GM12878 (cell line): ENCODE measurements around the gene ZNF48. TPM values are rescaled to one million over a fixed set of nuclear protein-coding genes. Genes with fewer than 3 reads are reported as not detected.

Experiments used
- ATAC-seq: fragments of 200-7000 bp; cut with Tn5 transposase; 3 replicates; pipeline ENCODE4 v1.9.1; 2020; ENCODE audit warnings: mild to moderate bottlenecking, moderate library complexity
- BruUV-seq: library from RNA; stranded (reverse); fragments of 400-500 nt; replicated peaks from 2 replicates; lab custom pipeline; 2021; lab: Mats Ljungman, UMichigan
- CTCF ChIA-PET: fragments of 300-600 bp; sonication (Branson Sonifier 250); formaldehyde crosslinking; extraction: SDS; loops from one replicate; lab custom pipeline; 2021; ENCODE audit warnings: inconsistent platforms; lab: Yijun Ruan, JAX
- POLR2A ChIA-PET: fragments of 350-600 bp; formaldehyde crosslinking; extraction: SDS; loops from one replicate; lab custom pipeline; 2021; ENCODE audit warnings: inconsistent platforms; lab: Charles Lee
- RAD21 ChIA-PET: fragments of 300-600 bp; sonication (Branson Sonifier 250); formaldehyde crosslinking; loops from one replicate; lab custom pipeline; 2023; ENCODE audit warnings: antibody characterized with exemption; ENCODE audit not compliant: unreplicated experiment; lab: Charles Lee
- SMC1A ChIA-PET: fragments of 300-600 bp; sonication (Branson Sonifier 250); formaldehyde crosslinking; loops from one replicate; lab custom pipeline; 2023; ENCODE audit not compliant: unreplicated experiment, uncharacterized antibody; lab: Charles Lee
- DNase-seq: peaks from one replicate; pipeline ENCODE4 v3.0.0-alpha.2; 2011; ENCODE audit warnings: low read depth, low spot score
- FAIRE-seq: peaks from 3 replicates; lab custom pipeline; 2011; peaks lifted over from hg19 to GRCh38; lab: Jason Lieb, UNC
- H2AFZ ChIP-seq: 2 replicates; pipeline ENCODE4 v1.6.0; 2011; ENCODE audit warnings: low read depth, low read length, control low read depth; ENCODE audit not compliant: control insufficient read depth
- H3K27ac ChIP-seq: 2 replicates; pipeline ENCODE4 v1.5.1; 2011; ENCODE audit warnings: control low read depth; ENCODE audit not compliant: control insufficient read depth, insufficient read depth
- H3K27me3 ChIP-seq, 2 experiments: replicated peaks in 1 of 2; 2 replicates each; pipeline versions ENCODE4 v1.6.0 to v1.6.1; 2011; ENCODE audit warnings: low read length in 1 of 2; ENCODE audit not compliant: control insufficient read depth in 2 of 2, insufficient read depth in 2 of 2
- H3K36me3 ChIP-seq, 2 experiments: 2 replicates each; pipeline ENCODE4 v1.5.1; 2011; ENCODE audit warnings: low read length in 1 of 2; ENCODE audit not compliant: control insufficient read depth in 2 of 2, insufficient read depth in 2 of 2
- H3K4me1 ChIP-seq: 2 replicates; pipeline ENCODE4 v1.6.1; 2011; ENCODE audit warnings: mild to moderate bottlenecking, low read length, moderate library complexity, mixed read lengths; ENCODE audit not compliant: control insufficient read depth, insufficient read depth
- H3K4me2 ChIP-seq: 2 replicates; pipeline ENCODE4 v1.6.0; 2011; ENCODE audit warnings: control low read depth; ENCODE audit not compliant: control insufficient read depth, insufficient read depth
- H3K4me3 ChIP-seq: fragments of 200-600 bp; sonication (generic); 2 replicates; pipeline ENCODE4 v1.5.1; 2016
- H3K79me2 ChIP-seq: 2 replicates; pipeline ENCODE4 v1.6.0; 2011; ENCODE audit warnings: low read length; ENCODE audit not compliant: control insufficient read depth, insufficient read depth
- H3K9ac ChIP-seq: 2 replicates; pipeline ENCODE4 v1.8.0; 2011; ENCODE audit warnings: low read length, control low read depth, mixed read lengths; ENCODE audit not compliant: control insufficient read depth, insufficient read depth
- H3K9me3 ChIP-seq: replicated peaks from 3 replicates; pipeline ENCODE4 v1.5.1; 2011; ENCODE audit warnings: mild to moderate bottlenecking, low read length; ENCODE audit not compliant: control insufficient read depth, insufficient read depth
- H4K20me1 ChIP-seq: 2 replicates; pipeline ENCODE4 v1.6.0; 2011; ENCODE audit not compliant: control insufficient read depth, insufficient read depth
- EED ChIP-seq: sonication (generic); IDR thresholded peaks from 2 replicates; pipeline ENCODE4 v1.6.1; 2016; ENCODE audit warnings: antibody characterized with exemption, low read depth
- EP300 ChIP-seq, 2 experiments: fragments of 150-350 bp in 1 of 2; IDR thresholded peaks; 2 replicates each; pipeline ENCODE4 v1.6.1; 2011 to 2012; ENCODE audit warnings: low read depth in 2 of 2, low read length in 2 of 2, borderline replicate concordance in 1 of 2, improper control_type of control experiment in 1 of 2, inconsistent platforms in 1 of 2; ENCODE audit not compliant: control insufficient read depth in 1 of 2
- WGBS: methylation state at CpG from one replicate; pipeline ENCODE4 v1.1.6; 2016; ENCODE audit warnings: low lambda C conversion rate; ENCODE audit not compliant: insufficient replicate concordance, insufficient coverage; ENCODE audit errors: missing lambda C conversion rate; 5-methylcytosine and 5-hydroxymethylcytosine counted together
- in situ Hi-C: fragments of 300-500 bp; cut with MboI; formaldehyde crosslinking; loops from 9 replicates; pipeline ENCODE4 v1.14.3; 2018; ENCODE audit warnings: mixed read lengths
- intact Hi-C: fragments of 100-400 bp; cut with micrococcal nuclease; formaldehyde crosslinking; loops from one replicate; pipeline ENCODE4 v1.14.2; 2022; ENCODE audit not compliant: unreplicated experiment
- polyA plus RNA-seq, 11 experiments: library from polyadenylated mRNA; depleted of rRNA in 4 of 11; unstranded in 6 of 11; stranded (reverse) in 5 of 11; fragments of >200 nt; fragmentation: Nextera tagmentation in 4 of 11; fragmentation: Illumina TruSeq in 1 of 11; extraction: Ambion mirVana in 4 of 11; extraction: Trizol in 1 of 11; gene quantifications; 1 replicate in 1 of 11; 2 replicates in 10 of 11; pipeline versions ENCODE4 v1.2.1 to v1.2.3, GENCODE V29; 2011 to 2016; ENCODE audit warnings: inconsistent platforms in 2 of 11, missing spikeins in 2 of 11, low read depth in 1 of 11
- total RNA-seq, 4 experiments: library from RNA; depleted of rRNA in 3 of 4; stranded (reverse); fragments of >200 nt in 3 of 4; fragmentation: Illumina TruSeq in 1 of 4; extraction: Trizol in 1 of 4; gene quantifications; 2 replicates each; pipeline versions ENCODE4 v1.2.1 to v1.2.3, GENCODE V29; 2013 to 2021

The ZNF48 gene
- total and polyA plus RNA-seq, 10 of the 15 experiments (the other 5 are each of a cell fraction or from before 2014, with no cell fraction given) = 0.14 to 12.0 (median 4.2) TPM

DNA sequence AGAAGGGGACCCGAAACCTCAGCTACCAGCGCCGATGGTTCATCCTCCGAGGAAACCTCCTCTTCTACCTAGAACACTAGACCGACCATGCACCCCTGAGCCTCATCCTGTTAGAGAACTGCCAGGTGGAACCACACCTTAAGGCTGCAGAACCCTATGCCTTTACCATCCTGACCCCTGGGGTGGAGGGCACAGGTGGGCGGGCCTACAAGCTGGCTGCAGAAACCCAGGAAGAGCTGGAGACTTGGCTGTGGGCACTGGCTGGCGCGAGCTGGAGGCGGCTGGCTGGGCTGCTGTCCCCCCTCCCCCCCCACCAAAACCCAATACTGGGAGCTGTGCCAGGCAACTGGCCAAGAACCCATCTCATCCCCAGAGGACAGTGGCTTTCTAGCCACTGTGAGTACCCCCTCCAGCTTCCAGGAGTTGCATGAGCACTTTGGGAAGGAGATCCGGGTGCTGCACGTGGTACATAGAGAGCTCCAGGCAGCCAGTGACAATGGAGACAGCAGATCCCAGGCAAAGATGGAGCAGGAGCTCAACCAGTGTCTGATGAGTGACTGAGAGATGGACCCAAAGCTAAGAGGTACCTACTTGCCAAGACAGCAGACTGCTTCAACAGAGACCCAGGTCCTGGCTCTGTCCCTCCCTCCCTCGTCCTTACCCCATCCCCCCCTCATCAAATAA, 38.7 kb upstream of the ZNF48 start:
- Histone ChIP-seq H3K4me2 (peak overlapping the region; percentile 99), H3K36me3 (peaks cover 3 to 23% of the 10 kb centered on the region in 2 experiments), H3K4me3 (peak overlapping the region; percentile 94; the same call in 1 of the 2 replicates), H3K4me1 (peaks cover 16% of the 10 kb centered on the region), H3K9ac (no peak overlapping the region; the same call in 1 of the 2 replicates), H3K79me2 (peaks cover 18% of the 10 kb centered on the region), H2AFZ (no peak overlapping the region), H3K9me3 (no peaks in the 10 kb centered on the region), H4K20me1 (peaks cover 4% of the 10 kb centered on the region), H3K27ac (no peak overlapping the region), H3K27me3 (no peaks in the 10 kb centered on the region)
- CTCF ChIA-PET = interaction anchor here (0.7 to 1.1 kb wide), 2 partner anchors 13 to 242 kb away, joined by 3 to 4 read pairs; no protein-coding TSS in a partner anchor
- FAIRE-seq (no peak), ATAC-seq (no peak), DNase-seq (no peak)
- TF ChIP-seq EP300 (IDR thresholded peaks at IDR 0.05; ENCODE audit: borderline replicate concordance in 1 of 2, control insufficient read depth in 1 of 2, low read depth in 2 of 2, low read length in 2 of 2) (no peak), EED (no peak)
- WGBS = 76% methylated on average over 12 of the region's 12 CpGs
- in situ Hi-C loops = no loop called here
- RAD21 ChIA-PET = interaction anchor here (0.6 to 4.3 kb wide), 5 partner anchors 10 to 214 kb away, joined by 3 to 33 read pairs (median 4); partner anchors contain the start of gene TBC1D10B
- intact Hi-C loops = loop anchor here (10.0 kb wide), 1 partner anchor 262 kb away; the partner anchor contains the start of genes TBX6 and YPEL3
- POLR2A ChIA-PET = interaction anchor here (0.5 to 3.8 kb wide), 8 partner anchors 9 to 170 kb away, joined by 3 to 21 read pairs (median 3); partner anchors contain the start of genes TBC1D10B and ZNF771
- SMC1A ChIA-PET = interaction anchor here (0.7 to 1.7 kb wide), 5 partner anchors 9 to 265 kb away, joined by 3 to 4 read pairs (median 4); partner anchors contain the start of genes TBC1D10B and TBX6
- no TSS peak for BruUV-seq
